ENCODE data around the gene SLC31A2. TPM values are rescaled to one million over a fixed set of nuclear protein-coding genes. Genes with fewer than 3 reads are reported as not detected.
"Not testable (repeated sequence)": the region's sequence is repeated elsewhere in the genome, so short reads cannot be mapped to it uniquely, and the experiment has no call there.

Gene SLC31A2, protein sequence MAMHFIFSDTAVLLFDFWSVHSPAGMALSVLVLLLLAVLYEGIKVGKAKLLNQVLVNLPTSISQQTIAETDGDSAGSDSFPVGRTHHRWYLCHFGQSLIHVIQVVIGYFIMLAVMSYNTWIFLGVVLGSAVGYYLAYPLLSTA
- 2.1 TPM for total RNA-seq (ENCODE audit: unreplicated experiment)
- long read RNA-seq, partial matches to known transcripts = 0 of 3 reads
- long read RNA-seq, other reads (novel, unspliced or antisense) = 0 of 3 reads

DNA sequence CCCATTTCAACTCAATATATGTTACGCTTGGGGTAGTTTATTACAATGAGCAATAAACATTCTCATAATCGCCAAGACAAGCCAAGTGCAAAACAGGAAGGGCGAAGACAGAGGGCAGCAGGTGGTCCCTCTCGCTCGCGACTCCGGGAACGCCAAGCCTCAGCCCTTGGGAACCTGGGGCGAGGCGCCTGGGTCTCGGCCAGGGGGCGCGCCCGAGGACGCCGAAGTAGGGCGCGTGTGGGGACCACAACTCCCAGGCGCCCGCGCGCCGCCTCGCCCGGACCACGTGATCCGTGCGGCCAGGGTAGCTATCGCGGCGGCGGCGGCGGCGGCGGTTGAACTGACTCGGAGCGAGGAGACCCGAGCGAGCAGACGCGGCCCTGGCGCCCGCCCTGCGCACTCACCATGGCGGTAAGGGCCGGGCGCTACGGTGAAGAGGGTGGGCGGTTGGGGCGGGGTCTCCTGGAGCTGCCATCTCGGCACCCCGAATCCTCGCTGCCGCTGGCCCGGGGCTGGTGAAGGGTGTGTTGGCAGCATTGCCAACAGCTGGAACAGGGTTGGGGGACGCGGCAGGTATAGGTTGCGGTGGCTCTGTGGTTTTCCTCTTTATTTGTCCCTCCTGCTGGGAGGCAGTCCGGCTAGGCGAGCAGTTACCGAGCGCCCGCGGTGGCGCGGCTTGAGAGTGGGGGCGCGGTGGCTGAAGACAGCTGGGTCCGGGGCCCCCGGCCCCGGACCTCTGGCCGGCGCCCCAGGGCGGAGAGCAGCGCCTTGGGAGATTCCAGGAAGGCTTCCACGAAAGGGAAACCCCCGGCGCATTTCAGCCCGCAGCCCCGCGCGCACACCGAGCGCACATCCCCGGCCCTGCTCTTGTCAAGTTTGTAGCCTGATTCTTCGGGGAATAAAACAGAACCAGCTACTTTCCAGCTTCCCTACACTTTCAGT, at the start of gene SLC31A2:
Gene SLC31A2 (plus strand): TSS at position 338 of the 942 bp plus-strand sequence. CDS start 68 bp downstream, at position 406.
- Mint-ChIP-seq H3K4me1 (ENCODE audit: unreplicated experiment) (peaks cover 6% of the 10 kb centered on the region), H3K27me3 (ENCODE audit: unreplicated experiment) (peaks cover 4% of the 10 kb centered on the region), H3K27ac (ENCODE audit: unreplicated experiment) (peak within 1 kb of the TSS; percentile 48), H3K9me3 (ENCODE audit: unreplicated experiment) (no peaks in the 10 kb centered on the region), H3K36me3 (ENCODE audit: low read depth, unreplicated experiment) (no peaks in the 10 kb centered on the region), H3K4me3 (ENCODE audit: unreplicated experiment) (peak within 1 kb of the TSS; percentile 90)
- TF ChIP-seq, protein P1, sequence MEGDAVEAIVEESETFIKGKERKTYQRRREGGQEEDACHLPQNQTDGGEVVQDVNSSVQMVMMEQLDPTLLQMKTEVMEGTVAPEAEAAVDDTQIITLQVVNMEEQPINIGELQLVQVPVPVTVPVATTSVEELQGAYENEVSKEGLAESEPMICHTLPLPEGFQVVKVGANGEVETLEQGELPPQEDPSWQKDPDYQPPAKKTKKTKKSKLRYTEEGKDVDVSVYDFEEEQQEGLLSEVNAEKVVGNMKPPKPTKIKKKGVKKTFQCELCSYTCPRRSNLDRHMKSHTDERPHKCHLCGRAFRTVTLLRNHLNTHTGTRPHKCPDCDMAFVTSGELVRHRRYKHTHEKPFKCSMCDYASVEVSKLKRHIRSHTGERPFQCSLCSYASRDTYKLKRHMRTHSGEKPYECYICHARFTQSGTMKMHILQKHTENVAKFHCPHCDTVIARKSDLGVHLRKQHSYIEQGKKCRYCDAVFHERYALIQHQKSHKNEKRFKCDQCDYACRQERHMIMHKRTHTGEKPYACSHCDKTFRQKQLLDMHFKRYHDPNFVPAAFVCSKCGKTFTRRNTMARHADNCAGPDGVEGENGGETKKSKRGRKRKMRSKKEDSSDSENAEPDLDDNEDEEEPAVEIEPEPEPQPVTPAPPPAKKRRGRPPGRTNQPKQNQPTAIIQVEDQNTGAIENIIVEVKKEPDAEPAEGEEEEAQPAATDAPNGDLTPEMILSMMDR (IDR thresholded peaks at IDR 0.05; ENCODE audit: unreplicated experiment) = no peak
- peak; percentile 95 for DNase-seq (ENCODE audit: low spot score)

DNA sequence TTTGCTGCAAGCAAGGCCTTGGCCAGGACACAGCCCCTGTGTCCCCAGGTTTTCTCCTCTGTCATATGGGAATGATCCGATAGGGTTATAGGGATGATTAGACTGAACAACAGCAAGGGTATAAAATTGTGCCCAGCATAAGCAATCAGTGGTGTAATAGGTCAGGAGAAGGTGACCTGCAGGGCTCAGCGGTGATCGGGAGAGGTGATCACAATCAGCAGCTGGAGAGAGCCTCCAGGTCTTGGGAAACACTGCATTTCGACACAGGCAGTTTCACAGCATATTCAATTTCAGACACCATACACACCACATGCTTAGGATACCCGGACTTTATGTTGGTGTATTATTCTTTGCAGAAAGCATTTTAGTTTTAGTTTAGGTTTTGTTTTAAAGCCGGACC, 45.5 kb upstream of the SLC31A2 start:
- H3K36me3 Mint-ChIP-seq (ENCODE audit: low read depth, unreplicated experiment) = not testable (repeated sequence)

DNA sequence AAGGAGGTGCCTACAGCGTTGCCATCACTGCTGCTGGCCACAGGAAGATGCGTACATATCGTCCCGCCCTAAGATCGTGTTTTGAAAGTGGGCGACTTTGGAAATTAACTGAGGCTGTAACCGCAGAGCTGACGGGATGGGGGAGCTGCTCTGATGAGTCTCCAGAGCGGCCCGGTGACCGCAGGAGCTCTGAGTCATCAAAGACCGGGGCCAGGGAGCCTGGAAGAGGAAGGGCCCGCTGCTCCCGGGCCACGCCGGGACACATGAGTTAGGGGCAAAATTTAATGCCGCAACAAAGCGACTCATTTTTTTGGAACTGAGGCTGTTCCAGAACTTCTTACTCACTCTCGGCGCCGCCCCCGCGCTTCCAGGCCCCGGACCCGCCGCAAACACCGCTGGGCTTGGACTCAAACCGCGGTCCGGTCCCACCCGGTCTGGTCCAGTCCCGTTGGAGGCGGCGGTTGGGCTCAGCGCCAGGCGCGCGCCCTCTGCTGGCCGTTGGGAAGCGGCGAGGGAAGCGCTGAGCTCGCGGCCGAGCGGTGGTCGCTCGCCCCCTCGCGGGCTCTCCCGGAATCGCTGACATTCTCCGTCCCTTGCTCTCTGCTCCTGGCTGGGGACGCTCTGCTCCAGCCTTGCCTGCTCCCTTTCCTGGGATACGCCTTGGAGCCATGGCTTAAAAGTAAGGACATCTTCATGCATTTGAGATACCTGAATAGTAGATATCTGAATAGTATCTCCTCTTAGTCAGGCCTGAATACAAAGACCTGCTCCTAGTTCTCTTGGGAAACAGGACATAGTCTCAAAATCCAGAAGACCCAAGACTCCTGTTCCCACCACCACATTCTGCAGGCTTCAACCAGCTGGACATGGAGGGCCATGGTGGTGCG, 39.5 kb upstream of the SLC31A2 start:
- DNase-seq (ENCODE audit: low spot score); H3K9me3 Mint-ChIP-seq (ENCODE audit: unreplicated experiment); H3K4me3 Mint-ChIP-seq (ENCODE audit: unreplicated experiment); H3K4me1 Mint-ChIP-seq (ENCODE audit: unreplicated experiment); H3K27ac Mint-ChIP-seq (ENCODE audit: unreplicated experiment); H3K27me3 Mint-ChIP-seq (ENCODE audit: unreplicated experiment); H3K36me3 Mint-ChIP-seq (ENCODE audit: low read depth, unreplicated experiment): not testable (repeated sequence)
- TF ChIP-seq, protein P1 (IDR thresholded peaks at IDR 0.05; ENCODE audit: unreplicated experiment) = peak; percentile 23

More for the DNA sequence above, 45.5 kb upstream of the SLC31A2 start:
- not testable (repeated sequence) for H3K4me1 Mint-ChIP-seq (ENCODE audit: unreplicated experiment); H3K4me3 Mint-ChIP-seq (ENCODE audit: unreplicated experiment); H3K27ac Mint-ChIP-seq (ENCODE audit: unreplicated experiment); H3K9me3 Mint-ChIP-seq (ENCODE audit: unreplicated experiment); DNase-seq (ENCODE audit: low spot score); H3K27me3 Mint-ChIP-seq (ENCODE audit: unreplicated experiment)

DNA sequence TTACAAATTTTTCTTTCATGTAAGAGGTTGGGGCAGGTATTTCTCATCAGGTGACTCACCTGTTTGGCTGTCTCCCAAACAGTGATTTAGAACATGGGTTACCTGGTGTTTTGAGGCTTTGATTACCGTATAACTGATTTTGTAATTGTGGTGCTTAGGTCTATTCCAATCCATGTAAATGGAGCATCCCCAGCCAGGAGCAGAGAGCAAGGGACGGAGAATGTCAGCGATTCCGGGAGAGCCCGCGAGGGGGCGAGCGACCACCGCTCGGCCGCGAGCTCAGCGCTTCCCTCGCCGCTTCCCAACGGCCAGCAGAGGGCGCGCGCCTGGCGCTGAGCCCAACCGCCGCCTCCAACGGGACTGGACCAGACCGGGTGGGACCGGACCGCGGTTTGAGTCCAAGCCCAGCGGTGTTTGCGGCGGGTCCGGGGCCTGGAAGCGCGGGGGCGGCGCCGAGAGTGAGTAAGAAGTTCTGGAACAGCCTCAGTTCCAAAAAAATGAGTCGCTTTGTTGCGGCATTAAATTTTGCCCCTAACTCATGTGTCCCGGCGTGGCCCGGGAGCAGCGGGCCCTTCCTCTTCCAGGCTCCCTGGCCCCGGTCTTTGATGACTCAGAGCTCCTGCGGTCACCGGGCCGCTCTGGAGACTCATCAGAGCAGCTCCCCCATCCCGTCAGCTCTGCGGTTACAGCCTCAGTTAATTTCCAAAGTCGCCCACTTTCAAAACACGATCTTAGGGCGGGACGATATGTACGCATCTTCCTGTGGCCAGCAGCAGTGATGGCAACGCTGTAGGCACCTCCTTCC, 37.9 kb upstream of the SLC31A2 start:
- H3K4me3 Mint-ChIP-seq (ENCODE audit: unreplicated experiment) = peak overlapping the region; percentile 24
- H3K27ac Mint-ChIP-seq (ENCODE audit: unreplicated experiment); H3K27me3 Mint-ChIP-seq (ENCODE audit: unreplicated experiment); H3K36me3 Mint-ChIP-seq (ENCODE audit: low read depth, unreplicated experiment); H3K4me1 Mint-ChIP-seq (ENCODE audit: unreplicated experiment); DNase-seq (ENCODE audit: low spot score); H3K9me3 Mint-ChIP-seq (ENCODE audit: unreplicated experiment): not testable (repeated sequence)

DNA sequence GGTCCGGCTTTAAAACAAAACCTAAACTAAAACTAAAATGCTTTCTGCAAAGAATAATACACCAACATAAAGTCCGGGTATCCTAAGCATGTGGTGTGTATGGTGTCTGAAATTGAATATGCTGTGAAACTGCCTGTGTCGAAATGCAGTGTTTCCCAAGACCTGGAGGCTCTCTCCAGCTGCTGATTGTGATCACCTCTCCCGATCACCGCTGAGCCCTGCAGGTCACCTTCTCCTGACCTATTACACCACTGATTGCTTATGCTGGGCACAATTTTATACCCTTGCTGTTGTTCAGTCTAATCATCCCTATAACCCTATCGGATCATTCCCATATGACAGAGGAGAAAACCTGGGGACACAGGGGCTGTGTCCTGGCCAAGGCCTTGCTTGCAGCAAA, 32.0 kb upstream of the SLC31A2 start:
- DNase-seq (ENCODE audit: low spot score); H3K9me3 Mint-ChIP-seq (ENCODE audit: unreplicated experiment); H3K36me3 Mint-ChIP-seq (ENCODE audit: low read depth, unreplicated experiment); H3K4me3 Mint-ChIP-seq (ENCODE audit: unreplicated experiment); H3K27me3 Mint-ChIP-seq (ENCODE audit: unreplicated experiment); H3K4me1 Mint-ChIP-seq (ENCODE audit: unreplicated experiment); H3K27ac Mint-ChIP-seq (ENCODE audit: unreplicated experiment): not testable (repeated sequence)

Measured in endothelial cell (in vitro differentiated cells).